CD14-positive monocyte (primary cell): ENCODE results near the gene SSBP3. TPM values are rescaled to one million over a fixed set of nuclear protein-coding genes. Genes with fewer than 3 reads are reported as not detected.

Experiments used
- DNase-seq, 3 donors: peaks; one replicate each; pipeline ENCODE4 v3.0.0-alpha.2; 2011 to 2022
- H2AFZ ChIP-seq: 2 replicates; pipeline ENCODE4 v1.6.0; 2012; ENCODE audit warnings: mild to moderate bottlenecking, low read depth, low read length, inconsistent platforms; ENCODE audit not compliant: insufficient read depth, poor library complexity, severe bottlenecking
- H3K27ac ChIP-seq, 2 donors: 1 replicate in 1 of 2; 2 replicates in 1 of 2; pipeline ENCODE4 v1.5.1; 2012 to 2013; ENCODE audit warnings: low read length in 2 of 2, control low read depth in 1 of 2, inconsistent platforms in 1 of 2, low read depth in 1 of 2, mild to moderate bottlenecking in 1 of 2
- H3K27me3 ChIP-seq, 2 donors: one replicate each; pipeline versions ENCODE4 v1.6.0 to v1.6.1; 2011 to 2013; ENCODE audit warnings: low read length in 2 of 2; ENCODE audit not compliant: control insufficient read depth in 2 of 2, insufficient read depth in 2 of 2
- H3K36me3 ChIP-seq, 2 donors: replicated peaks in 1 of 2; 1 replicate in 1 of 2; 2 replicates in 1 of 2; pipeline versions ENCODE4 v1.5.1 to v1.6.1; 2012 to 2013; ENCODE audit warnings: low read length in 2 of 2, control low read depth in 1 of 2, inconsistent platforms in 1 of 2, mild to moderate bottlenecking in 1 of 2; ENCODE audit not compliant: insufficient read depth in 2 of 2, control insufficient read depth in 1 of 2
- H3K4me1 ChIP-seq, 2 donors: 1 replicate in 1 of 2; 2 replicates in 1 of 2; pipeline versions ENCODE4 v1.5.1 to v1.6.1; 2012 to 2013; ENCODE audit warnings: low read length in 2 of 2, control low read depth in 1 of 2, inconsistent platforms in 1 of 2, mild to moderate bottlenecking in 1 of 2, moderate library complexity in 1 of 2; ENCODE audit not compliant: insufficient read depth in 2 of 2, control insufficient read depth in 1 of 2
- H3K4me2 ChIP-seq: replicated peaks from 2 replicates; pipeline ENCODE3; 2012; ENCODE audit warnings: low read length, moderate library complexity, mild to moderate bottlenecking; ENCODE audit not compliant: poor library complexity, severe bottlenecking; ENCODE audit errors: extremely low read depth
- H3K4me3 ChIP-seq, 3 experiments: fragments of 200-600 bp in 1 of 3; sonication (generic) in 1 of 3; replicated peaks in 1 of 3; 1 replicate in 2 of 3; 2 replicates in 1 of 3; pipeline ENCODE4 v1.5.1; 2011 to 2013; ENCODE audit warnings: low read length in 3 of 3, mild to moderate bottlenecking in 3 of 3, control low read depth in 2 of 3, low read depth in 2 of 3, inconsistent platforms in 1 of 3, moderate library complexity in 1 of 3
- H3K79me2 ChIP-seq: 2 replicates; pipeline ENCODE4 v1.6.0; 2012; ENCODE audit warnings: mild to moderate bottlenecking, control low read depth, inconsistent platforms, low read length, moderate library complexity; ENCODE audit not compliant: insufficient read depth
- H3K9ac ChIP-seq: 2 replicates; pipeline ENCODE4 v1.6.0; 2017; ENCODE audit warnings: low read length, mild to moderate bottlenecking; ENCODE audit not compliant: insufficient read depth, poor library complexity, severe bottlenecking
- H3K9me3 ChIP-seq, 2 donors: replicated peaks in 1 of 2; 1 replicate in 1 of 2; 2 replicates in 1 of 2; pipeline versions ENCODE4 v1.5.1 to v1.6.1; 2012 to 2013; ENCODE audit warnings: low read length in 2 of 2, control low read depth in 1 of 2; ENCODE audit not compliant: control insufficient read depth in 1 of 2, insufficient read depth in 1 of 2
- H4K20me1 ChIP-seq: 2 replicates; pipeline ENCODE4 v1.6.0; 2012; ENCODE audit warnings: mild to moderate bottlenecking, low read length, control low read depth, moderate library complexity; ENCODE audit not compliant: insufficient read depth
- H3K27ac Mint-ChIP-seq, 7 donors: one replicate each; pipeline ENCODE4 v1.8.0; 2020; ENCODE audit warnings: mild to moderate bottlenecking in 7 of 7, mixed read lengths in 7 of 7, moderate library complexity in 6 of 7, inconsistent platforms in 2 of 7
- H3K27me3 Mint-ChIP-seq, 3 donors: one replicate each; pipeline ENCODE4 v1.8.0; 2021 to 2022; ENCODE audit warnings: low read depth in 3 of 3, mild to moderate bottlenecking in 3 of 3, mixed read lengths in 3 of 3, moderate library complexity in 3 of 3, inconsistent platforms in 1 of 3
- H3K36me3 Mint-ChIP-seq, 2 donors: one replicate each; pipeline ENCODE4 v1.8.0; 2020; ENCODE audit warnings: mixed read lengths in 2 of 2, inconsistent platforms in 1 of 2, mild to moderate bottlenecking in 1 of 2
- H3K4me1 Mint-ChIP-seq: one replicate; pipeline ENCODE4 v1.8.0; 2020; ENCODE audit warnings: mild to moderate bottlenecking, mixed read lengths
- H3K4me3 Mint-ChIP-seq, 2 donors: one replicate each; pipeline ENCODE4 v1.8.0; 2020; ENCODE audit warnings: mild to moderate bottlenecking in 2 of 2, mixed read lengths in 2 of 2, moderate library complexity in 1 of 2
- H3K9me3 Mint-ChIP-seq, 7 donors: one replicate each; pipeline ENCODE4 v1.8.0; 2020 to 2022; ENCODE audit warnings: mixed read lengths in 7 of 7, mild to moderate bottlenecking in 6 of 7, moderate library complexity in 6 of 7, inconsistent platforms in 2 of 7
- CTCF ChIP-seq: fragments of 200-600 bp; IDR thresholded peaks from one replicate; pipeline ENCODE4 v1.8.0; 2022; ENCODE audit warnings: antibody characterized with exemption, mild to moderate bottlenecking
- WGBS: methylation state at CpG from one replicate; pipeline ENCODE4 v1.1.5; 2013; ENCODE audit warnings: missing lambda C conversion rate; ENCODE audit not compliant: insufficient coverage; 5-methylcytosine and 5-hydroxymethylcytosine counted together
- intact Hi-C, 2 donors: fragments of 100-400 bp; cut with micrococcal nuclease; formaldehyde crosslinking; loops; one replicate each; pipeline versions ENCODE4 v1.15.0 to v1.15.1; 2023
- polyA plus RNA-seq, 3 donors: library from polyadenylated mRNA; depleted of rRNA in 1 of 3; unstranded in 2 of 3; stranded (reverse) in 1 of 3; fragments of 300-500 nt in 2 of 3; fragments of >200 nt in 1 of 3; fragmentation: Illumina TruSeq in 2 of 3; gene quantifications; 1 replicate in 2 of 3; 2 replicates in 1 of 3; pipeline ENCODE4 v1.2.3, GENCODE V29; 2012 to 2021

The SSBP3 gene
- polyA plus RNA-seq, 3 donors = 4.1 to 30.7 (median 4.3) TPM

GRCh38 chr1:54200519-54200997 is 205.6 kb downstream of the SSBP3 start:
- Histone ChIP-seq H3K79me2 (peaks cover 43% of the 10 kb centered on the region), H3K27ac (peak overlapping the region in 1 of 2 donors; percentile 86), H3K4me2 (peak overlapping the region; percentile 81), H3K9me3 (no peaks in the 10 kb centered on the region), H2AFZ (peak overlapping the region; percentile 91), H3K9ac (peak overlapping the region; percentile 92), H3K4me3 (peak overlapping the region; percentile 83 to 97 (median 86)), H3K27me3 (no peaks in the 10 kb centered on the region), H3K4me1 (peaks cover 18 to 24% of the 10 kb centered on the region in 2 donors), H4K20me1 (peaks cover 3% of the 10 kb centered on the region), H3K36me3 (peaks cover 15 to 31% of the 10 kb centered on the region in 2 donors)
- no peak for TF ChIP-seq CTCF
- 9% methylated on average over 10 of the region's 15 CpGs for whole genome bisulfite sequencing
- H3K4me1 Mint-ChIP-seq = peaks cover 23% of the 10 kb centered on the region
- H3K9me3 Mint-ChIP-seq = peaks cover 0 to 2% (median 0%) of the 10 kb centered on the region in 7 donors
- H3K4me3 Mint-ChIP-seq = peak overlapping the region; percentile 90 to 94
- no peaks in the 10 kb centered on the region for H3K27me3 Mint-ChIP-seq
- intact Hi-C loops = no loop called here
- H3K36me3 Mint-ChIP-seq = peaks cover 13 to 25% of the 10 kb centered on the region in 2 donors
- peak overlapping the region; percentile 78 to 93 (median 85) for H3K27ac Mint-ChIP-seq
- no peak for DNase-seq

- under 1% methylated on average over 44 of the region's 51 CpGs for WGBS
- H3K27ac Mint-ChIP-seq = peak within 1 kb of the TSS; percentile 78 to 93 (median 85)
- peaks cover 38% of the 10 kb centered on the region for H3K79me2 ChIP-seq
Measured at GRCh38 chr1:54199765-54200518, 206.3 kb downstream of the SSBP3 start, which contains the start of the genes CYB5RL and MRPL37. Gene CYB5RL (minus strand): TSS chr1:54200030. CDS start chr1:54195616, 4,414 bp downstream. Gene MRPL37 (plus strand): TSS chr1:54200167. CDS start chr1:54200244, 77 bp downstream.

More at GRCh38 chr1:54199765-54200518, 206.3 kb downstream of the SSBP3 start, which contains the start of the genes CYB5RL and MRPL37:
- Histone ChIP-seq H3K9ac (peak within 1 kb of the TSS; percentile 92), H3K36me3 (peaks cover 13 to 31% of the 10 kb centered on the region in 2 donors), H2AFZ (peak within 1 kb of the TSS; percentile 91), H3K4me3 (peak within 1 kb of the TSS; percentile 83 to 97 (median 86)), H3K4me1 (peaks cover 18 to 24% of the 10 kb centered on the region in 2 donors), H3K27me3 (no peaks in the 10 kb centered on the region), H3K27ac (peak within 1 kb of the TSS in 1 of 2 donors; percentile 86), H3K4me2 (peak within 1 kb of the TSS; percentile 81), H3K9me3 (no peaks in the 10 kb centered on the region), H4K20me1 (peaks cover 3% of the 10 kb centered on the region)
- H3K4me1 Mint-ChIP-seq = peaks cover 23% of the 10 kb centered on the region
- H3K27me3 Mint-ChIP-seq = no peaks in the 10 kb centered on the region
- peaks cover 0 to 2% (median 0%) of the 10 kb centered on the region in 7 donors for H3K9me3 Mint-ChIP-seq
- intact Hi-C loops = no loop called here
- TF ChIP-seq CTCF = no peak
- H3K4me3 Mint-ChIP-seq = peak within 1 kb of the TSS; percentile 90 to 94
- H3K36me3 Mint-ChIP-seq = peaks cover 12 to 23% of the 10 kb centered on the region in 2 donors
- DNase-seq = peak; percentile 80 to 89 (median 81)
